HEK293 (cell line): ENCODE data around the gene CRTC3.

Experiments
- CTCF ChIA-PET: fragments of 350-600 bp; formaldehyde crosslinking; extraction: SDS; loops from one replicate; lab custom pipeline; 2021; ENCODE audit warnings: antibody characterized with exemption; lab: Yijun Ruan, JAX
- POLR2A ChIA-PET: fragments of 300-600 bp; formaldehyde crosslinking; extraction: SDS; loops from one replicate; lab custom pipeline; 2020; ENCODE audit warnings: antibody characterized with exemption, inconsistent platforms; lab: Yijun Ruan, JAX
- H3K27ac ChIP-seq: fragments of 200-500 bp; sonication (Bioruptor generic); 2 replicates; pipeline ENCODE4 v1.5.1; 2014; ENCODE audit warnings: low read depth, low read length, control low read depth, inconsistent platforms; ENCODE audit errors: extremely low read depth
- H3K36me3 ChIP-seq, 2 experiments: fragments of 200-500 bp in 1 of 2; sonication (Bioruptor generic) in 1 of 2; 1 replicate in 1 of 2; 2 replicates in 1 of 2; pipeline ENCODE4 v1.5.1; 2014 to 2017; ENCODE audit warnings: inconsistent platforms in 2 of 2, low read length in 2 of 2; ENCODE audit not compliant: control insufficient read depth in 2 of 2, insufficient read depth in 1 of 2
- H3K4me1 ChIP-seq: fragments of 200-500 bp; sonication (Bioruptor generic); 2 replicates; pipeline ENCODE4 v1.5.1; 2014; ENCODE audit warnings: mild to moderate bottlenecking, low read length, inconsistent platforms; ENCODE audit not compliant: control insufficient read depth, insufficient read depth
- H3K4me3 ChIP-seq: 2 replicates; pipeline ENCODE4 v1.5.1; 2011; ENCODE audit warnings: low read depth, mild to moderate bottlenecking, control low read depth, low read length, moderate library complexity
- H3K9me3 ChIP-seq: fragments of 200-500 bp; sonication (Bioruptor generic); 2 replicates; pipeline ENCODE4 v1.5.1; 2014; ENCODE audit warnings: low read depth, low read length, inconsistent platforms; ENCODE audit not compliant: control insufficient read depth, insufficient read depth
- AEBP2 ChIP-seq: fragments of 450-650 bp; formaldehyde crosslinking; IDR thresholded peaks from 2 replicates; pipeline ENCODE4 v1.5.1; 2016; ENCODE audit warnings: missing biosample characterization, missing genetic modification characterization, borderline replicate concordance
- BCL11A ChIP-seq: fragments of 450-650 bp; formaldehyde crosslinking; IDR thresholded peaks from 2 replicates; pipeline ENCODE4 v1.5.1; 2016; ENCODE audit warnings: low read depth, missing biosample characterization, missing genetic modification characterization
- CTCF ChIP-seq: fragments of 450-650 bp; formaldehyde crosslinking; IDR thresholded peaks from 2 replicates; pipeline ENCODE4 v1.5.1; 2016; ENCODE audit warnings: missing biosample characterization, missing genetic modification characterization
- GLIS2 ChIP-seq: fragments of 450-650 bp; formaldehyde crosslinking; IDR thresholded peaks from 2 replicates; pipeline ENCODE4 v1.5.1; 2016; ENCODE audit warnings: missing biosample characterization, missing genetic modification characterization
- KLF9 ChIP-seq: fragments of 450-650 bp; formaldehyde crosslinking; IDR thresholded peaks from 2 replicates; pipeline ENCODE4 v1.5.1; 2016; ENCODE audit warnings: missing biosample characterization, missing genetic modification characterization, low read depth
- MYNN ChIP-seq: fragments of 450-650 bp; formaldehyde crosslinking; IDR thresholded peaks from 2 replicates; pipeline ENCODE4 v1.5.1; 2016; ENCODE audit warnings: missing biosample characterization, missing genetic modification characterization, borderline replicate concordance
- ZNF140 ChIP-seq: fragments of 450-650 bp; formaldehyde crosslinking; IDR thresholded peaks from 2 replicates; pipeline ENCODE4 v1.5.1; 2016; ENCODE audit warnings: missing biosample characterization, missing genetic modification characterization
- ZNF16 ChIP-seq: fragments of 450-650 bp; formaldehyde crosslinking; IDR thresholded peaks from 2 replicates; pipeline ENCODE4 v1.5.1; 2016; ENCODE audit warnings: low read depth, missing biosample characterization, missing genetic modification characterization
- ZNF19 ChIP-seq: fragments of 450-650 bp; formaldehyde crosslinking; IDR thresholded peaks from 2 replicates; pipeline ENCODE4; 2016; ENCODE audit warnings: missing biosample characterization, missing genetic modification characterization, low read depth
- ZNF2 ChIP-seq: fragments of 450-650 bp; formaldehyde crosslinking; IDR thresholded peaks from 2 replicates; pipeline ENCODE4 v1.5.1; 2016; ENCODE audit warnings: missing biosample characterization, missing genetic modification characterization
- ZNF362 ChIP-seq: fragments of 450-650 bp; formaldehyde crosslinking; IDR thresholded peaks from 2 replicates; pipeline ENCODE4 v1.5.1; 2016; ENCODE audit warnings: missing biosample characterization, missing genetic modification characterization
- ZNF426 ChIP-seq: fragments of 450-650 bp; formaldehyde crosslinking; IDR thresholded peaks from 2 replicates; pipeline ENCODE4 v1.5.1; 2017; ENCODE audit warnings: missing biosample characterization, missing genetic modification characterization, mild to moderate bottlenecking, inconsistent platforms, moderate library complexity
- ZNF596 ChIP-seq: fragments of 450-650 bp; IDR thresholded peaks from 2 replicates; pipeline ENCODE4 v1.5.0; 2018; ENCODE audit warnings: missing biosample characterization, mild to moderate bottlenecking, missing genetic modification characterization, moderate library complexity
- ZNF626 ChIP-seq: fragments of 450-650 bp; sonication (Bioruptor Pico); formaldehyde crosslinking; IDR thresholded peaks from 2 replicates; pipeline ENCODE4 v1.5.1; 2018; ENCODE audit warnings: missing biosample characterization, missing genetic modification characterization, inconsistent platforms
- ZNF670 ChIP-seq: fragments of 450-650 bp; formaldehyde crosslinking; IDR thresholded peaks from 2 replicates; pipeline ENCODE4 v1.5.1; 2016; ENCODE audit warnings: missing biosample characterization, missing genetic modification characterization, low read depth
- ZNF677 ChIP-seq: fragments of 450-650 bp; IDR thresholded peaks from 2 replicates; pipeline ENCODE4 v1.5.0; 2018; ENCODE audit warnings: missing biosample characterization, mild to moderate bottlenecking, missing genetic modification characterization, moderate library complexity
- ZNF785 ChIP-seq: fragments of 450-650 bp; formaldehyde crosslinking; IDR thresholded peaks from 2 replicates; pipeline ENCODE4 v1.5.1; 2016; ENCODE audit warnings: missing biosample characterization, missing genetic modification characterization
- ZNF837 ChIP-seq: fragments of 450-650 bp; formaldehyde crosslinking; IDR thresholded peaks from 2 replicates; pipeline ENCODE4 v1.5.1; 2016; ENCODE audit warnings: missing biosample characterization, missing genetic modification characterization
- TF ChIP-seq, protein P1 (sequence below): fragments of 450-650 bp; formaldehyde crosslinking; IDR thresholded peaks from 2 replicates; pipeline ENCODE4 v1.5.1; 2016; ENCODE audit warnings: missing biosample characterization, missing genetic modification characterization
- TF ChIP-seq, protein P2 (sequence below): fragments of 450-650 bp; formaldehyde crosslinking; IDR thresholded peaks from 2 replicates; pipeline ENCODE4 v1.5.1; 2017; ENCODE audit warnings: missing biosample characterization, missing genetic modification characterization
- TF ChIP-seq, protein P3 (sequence below): fragments of 450-650 bp; formaldehyde crosslinking; IDR thresholded peaks from 2 replicates; pipeline ENCODE4 v1.5.1; 2016; ENCODE audit warnings: missing biosample characterization, missing genetic modification characterization

Gene CRTC3

DNA sequence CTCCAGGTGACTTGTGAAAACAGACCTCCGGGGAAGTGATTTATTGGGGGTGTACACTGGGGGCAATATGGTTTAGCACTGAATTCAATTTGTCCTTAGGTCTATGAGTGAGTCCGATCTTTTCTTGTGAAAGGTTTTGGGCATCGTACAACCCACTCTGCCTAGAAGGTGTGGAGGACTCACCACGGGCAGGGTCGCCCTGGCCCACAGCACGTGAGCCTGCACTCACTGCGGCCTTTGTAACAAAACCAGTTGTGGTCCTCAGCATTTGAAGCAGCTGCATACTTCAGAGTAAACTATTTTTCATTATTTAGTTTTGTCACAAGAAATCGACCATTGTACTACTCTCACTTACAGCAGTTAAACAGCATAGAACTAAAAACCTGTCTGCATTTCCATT is 114.8 kb downstream of the CRTC3 start (continued):
- TF ChIP-seq, protein P1, sequence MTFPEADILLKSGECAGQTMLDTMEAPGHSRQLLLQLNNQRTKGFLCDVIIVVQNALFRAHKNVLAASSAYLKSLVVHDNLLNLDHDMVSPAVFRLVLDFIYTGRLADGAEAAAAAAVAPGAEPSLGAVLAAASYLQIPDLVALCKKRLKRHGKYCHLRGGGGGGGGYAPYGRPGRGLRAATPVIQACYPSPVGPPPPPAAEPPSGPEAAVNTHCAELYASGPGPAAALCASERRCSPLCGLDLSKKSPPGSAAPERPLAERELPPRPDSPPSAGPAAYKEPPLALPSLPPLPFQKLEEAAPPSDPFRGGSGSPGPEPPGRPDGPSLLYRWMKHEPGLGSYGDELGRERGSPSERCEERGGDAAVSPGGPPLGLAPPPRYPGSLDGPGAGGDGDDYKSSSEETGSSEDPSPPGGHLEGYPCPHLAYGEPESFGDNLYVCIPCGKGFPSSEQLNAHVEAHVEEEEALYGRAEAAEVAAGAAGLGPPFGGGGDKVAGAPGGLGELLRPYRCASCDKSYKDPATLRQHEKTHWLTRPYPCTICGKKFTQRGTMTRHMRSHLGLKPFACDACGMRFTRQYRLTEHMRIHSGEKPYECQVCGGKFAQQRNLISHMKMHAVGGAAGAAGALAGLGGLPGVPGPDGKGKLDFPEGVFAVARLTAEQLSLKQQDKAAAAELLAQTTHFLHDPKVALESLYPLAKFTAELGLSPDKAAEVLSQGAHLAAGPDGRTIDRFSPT = no peak
- TF ChIP-seq ZNF670 (tag by site-specific recombination) (no peak), ZNF596 (tag by site-specific recombination) (no peak)

- H3K4me1 ChIP-seq = no peaks in the 10 kb centered on the region
- CTCF ChIA-PET = no interaction called here
- no peaks in the 10 kb centered on the region for H3K9me3 ChIP-seq
- H3K36me3 ChIP-seq = peaks cover 12 to 37% of the 10 kb centered on the region in 2 experiments
- TF ChIP-seq ZNF426 (tag by site-specific recombination) (no peak), ZNF677 (no peak), KLF9 (no peak), ZNF19 (tag by site-specific recombination) (no peak), AEBP2 (tag by site-specific recombination) (no peak), ZNF2 (tag by site-specific recombination) (no peak), BCL11A (tag by site-specific recombination) (no peak), ZNF785 (no peak), MYNN (tag by site-specific recombination) (no peak), ZNF140 (no peak), ZNF16 (tag by site-specific recombination) (no peak)
- TF ChIP-seq, protein P2, sequence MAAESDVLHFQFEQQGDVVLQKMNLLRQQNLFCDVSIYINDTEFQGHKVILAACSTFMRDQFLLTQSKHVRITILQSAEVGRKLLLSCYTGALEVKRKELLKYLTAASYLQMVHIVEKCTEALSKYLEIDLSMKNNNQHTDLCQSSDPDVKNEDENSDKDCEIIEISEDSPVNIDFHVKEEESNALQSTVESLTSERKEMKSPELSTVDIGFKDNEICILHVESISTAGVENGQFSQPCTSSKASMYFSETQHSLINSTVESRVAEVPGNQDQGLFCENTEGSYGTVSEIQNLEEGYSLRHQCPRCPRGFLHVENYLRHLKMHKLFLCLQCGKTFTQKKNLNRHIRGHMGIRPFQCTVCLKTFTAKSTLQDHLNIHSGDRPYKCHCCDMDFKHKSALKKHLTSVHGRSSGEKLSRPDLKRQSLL (tag by site-specific recombination) = no peak
- H3K4me3 ChIP-seq = no peak overlapping the region
- POLR2A ChIA-PET = interaction anchor here (1.2 kb wide), 1 partner anchor 72 kb away, joined by 3 read pairs; the partner anchor contains the start of gene BLM
- no peak overlapping the region for H3K27ac ChIP-seq
Measured at GRCh38 chr15:90644952-90645725, 115.4 kb downstream of the CRTC3 start.

GRCh38 chr15:90645873-90646575 is 116.3 kb downstream of the CRTC3 start:
- H3K27ac ChIP-seq = peak overlapping the region; percentile 10; the same call in 1 of the 2 replicates
- CTCF ChIA-PET = interaction anchor here (0.7 kb wide), 1 partner anchor 326 kb away, joined by 4 read pairs; no protein-coding TSS in a partner anchor

More at GRCh38 chr15:90645873-90646575, 116.3 kb downstream of the CRTC3 start:
- POLR2A ChIA-PET = interaction anchor here (1.2 kb wide), 1 partner anchor 71 kb away, joined by 3 read pairs; the partner anchor contains the start of gene BLM
- no peaks in the 10 kb centered on the region for H3K4me1 ChIP-seq
- TF ChIP-seq GLIS2 (tag by site-specific recombination) (peak; percentile 66; the same call in 1 of the 2 replicates), CTCF (0 out of 2 replicates have a peak, but pooled peaks have one; percentile 9), ZNF362 (no peak), ZNF626 (tag by site-specific recombination) (no peak), ZNF837 (tag by site-specific recombination) (no peak)
- TF ChIP-seq, protein P3, sequence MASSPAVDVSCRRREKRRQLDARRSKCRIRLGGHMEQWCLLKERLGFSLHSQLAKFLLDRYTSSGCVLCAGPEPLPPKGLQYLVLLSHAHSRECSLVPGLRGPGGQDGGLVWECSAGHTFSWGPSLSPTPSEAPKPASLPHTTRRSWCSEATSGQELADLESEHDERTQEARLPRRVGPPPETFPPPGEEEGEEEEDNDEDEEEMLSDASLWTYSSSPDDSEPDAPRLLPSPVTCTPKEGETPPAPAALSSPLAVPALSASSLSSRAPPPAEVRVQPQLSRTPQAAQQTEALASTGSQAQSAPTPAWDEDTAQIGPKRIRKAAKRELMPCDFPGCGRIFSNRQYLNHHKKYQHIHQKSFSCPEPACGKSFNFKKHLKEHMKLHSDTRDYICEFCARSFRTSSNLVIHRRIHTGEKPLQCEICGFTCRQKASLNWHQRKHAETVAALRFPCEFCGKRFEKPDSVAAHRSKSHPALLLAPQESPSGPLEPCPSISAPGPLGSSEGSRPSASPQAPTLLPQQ (tag by site-specific recombination) = peak; percentile 7; the same call in 1 of the 2 replicates
- TF ChIP-seq, all 188 proteins: peak for 3
- H3K4me3 ChIP-seq = no peak overlapping the region
- H3K36me3 ChIP-seq = peaks cover 6 to 29% of the 10 kb centered on the region in 2 experiments
- no peaks in the 10 kb centered on the region for H3K9me3 ChIP-seq
